Liver (tissue), 9 donors: ENCODE data around the gene TDP2. TPM values are rescaled to one million over a fixed set of nuclear protein-coding genes. Genes with fewer than 3 reads are reported as not detected.

Experiments
- DNase-seq: peaks from one replicate; pipeline ENCODE4 v3.0.0-alpha.2; 2017; ENCODE audit warnings: low spot score
- H3K27ac ChIP-seq, 2 donors: one replicate each; pipeline ENCODE4 v1.7.0; 2013; ENCODE audit warnings: inconsistent platforms in 2 of 2, low read length in 2 of 2, control low read depth in 1 of 2, low read depth in 1 of 2, mild to moderate bottlenecking in 1 of 2
- H3K27me3 ChIP-seq, 4 donors: one replicate each; pipeline versions ENCODE4 v1.6.1 to v1.7.0; 2013; ENCODE audit warnings: low read length in 3 of 4, inconsistent platforms in 1 of 4, mild to moderate bottlenecking in 1 of 4, moderate library complexity in 1 of 4; ENCODE audit not compliant: control insufficient read depth in 4 of 4, insufficient read depth in 4 of 4
- H3K36me3 ChIP-seq, 4 donors: one replicate each; pipeline versions ENCODE4 v1.6.1 to v1.7.0; 2013; ENCODE audit warnings: low read length in 3 of 4, mild to moderate bottlenecking in 3 of 4, low read depth in 1 of 4, moderate library complexity in 1 of 4; ENCODE audit not compliant: control insufficient read depth in 4 of 4, insufficient read depth in 3 of 4
- H3K4me1 ChIP-seq, 4 donors: one replicate each; pipeline versions ENCODE4 v1.6.1 to v1.7.0; 2013; ENCODE audit warnings: low read length in 3 of 4, mild to moderate bottlenecking in 3 of 4, moderate library complexity in 1 of 4; ENCODE audit not compliant: control insufficient read depth in 4 of 4, insufficient read depth in 4 of 4
- H3K4me3 ChIP-seq, 3 donors: one replicate each; pipeline versions ENCODE4 v1.6.1 to v1.7.0; 2013; ENCODE audit warnings: low read length in 3 of 3, control low read depth in 1 of 3, low read depth in 1 of 3, mild to moderate bottlenecking in 1 of 3
- H3K9ac ChIP-seq, 2 donors: one replicate each; pipeline ENCODE4 v1.7.0; 2013; ENCODE audit warnings: low read length in 2 of 2, mild to moderate bottlenecking in 2 of 2, moderate library complexity in 2 of 2, control low read depth in 1 of 2, low read depth in 1 of 2
- H3K9me3 ChIP-seq, 4 donors: one replicate each; pipeline versions ENCODE4 v1.6.1 to v1.7.0; 2013; ENCODE audit warnings: low read length in 3 of 4; ENCODE audit not compliant: control insufficient read depth in 4 of 4
- ATF3 ChIP-seq: IDR thresholded peaks from 2 replicates; pipeline ENCODE4 v1.6.1; 2016; ENCODE audit warnings: antibody characterized with exemption
- CTCF ChIP-seq: fragments of 150-350 bp; IDR thresholded peaks from 2 replicates; pipeline ENCODE4 v1.5.1; 2017; ENCODE audit warnings: improper control_type of control experiment, low read depth, low read length; ENCODE audit not compliant: missing input control
- EGR1 ChIP-seq, 2 donors: IDR thresholded peaks; 2 replicates each; pipeline ENCODE4 v1.6.1; 2016 to 2018; ENCODE audit warnings: antibody characterized with exemption in 2 of 2, low read depth in 2 of 2
- FOXA1 ChIP-seq: IDR thresholded peaks from 2 replicates; pipeline ENCODE4 v1.6.1; 2016; ENCODE audit warnings: antibody characterized with exemption
- FOXA2 ChIP-seq: IDR thresholded peaks from 2 replicates; pipeline ENCODE4 v1.6.1; 2016; ENCODE audit warnings: antibody characterized with exemption
- GABPA ChIP-seq, 2 donors: IDR thresholded peaks in 1 of 2; conservative IDR thresholded peaks in 1 of 2; 2 replicates each; pipeline ENCODE4 v1.6.1; 2016; ENCODE audit warnings: antibody characterized with exemption in 2 of 2, mild to moderate bottlenecking in 1 of 2, moderate library complexity in 1 of 2
- HNF4A ChIP-seq, 2 donors: conservative IDR thresholded peaks; 2 replicates each; pipeline ENCODE4 v1.6.1; 2016; ENCODE audit warnings: antibody characterized with exemption in 2 of 2, mild to moderate bottlenecking in 2 of 2
- HNF4G ChIP-seq: IDR thresholded peaks from 2 replicates; pipeline ENCODE4 v1.6.1; 2016; ENCODE audit warnings: antibody characterized with exemption
- JUND ChIP-seq, 2 donors: IDR thresholded peaks; 2 replicates each; pipeline ENCODE4 v1.6.1; 2016; ENCODE audit warnings: antibody characterized with exemption in 2 of 2
- MAX ChIP-seq: IDR thresholded peaks from 2 replicates; pipeline ENCODE4 v1.6.1; 2016; ENCODE audit warnings: antibody characterized with exemption
- NR2F2 ChIP-seq: IDR thresholded peaks from 2 replicates; pipeline ENCODE4 v1.6.1; 2016; ENCODE audit warnings: antibody characterized with exemption
- RAD21 ChIP-seq, 2 donors: IDR thresholded peaks; 2 replicates each; pipeline ENCODE4 v1.6.1; 2016; ENCODE audit warnings: antibody characterized with exemption in 2 of 2, mild to moderate bottlenecking in 2 of 2
- REST ChIP-seq: IDR thresholded peaks from 2 replicates; pipeline ENCODE4 v1.6.1; 2016; ENCODE audit warnings: antibody characterized with exemption, mild to moderate bottlenecking
- RXRA ChIP-seq, 2 donors: IDR thresholded peaks; 2 replicates each; pipeline ENCODE4 v1.6.1; 2017 to 2018; ENCODE audit warnings: antibody characterized with exemption in 2 of 2, mild to moderate bottlenecking in 1 of 2
- SP1 ChIP-seq: IDR thresholded peaks from 2 replicates; pipeline ENCODE4 v1.6.1; 2018; ENCODE audit warnings: antibody characterized with exemption, mild to moderate bottlenecking
- TAF1 ChIP-seq: conservative IDR thresholded peaks from 2 replicates; pipeline ENCODE4 v1.6.1; 2016; ENCODE audit warnings: antibody characterized with exemption, mild to moderate bottlenecking
- YY1 ChIP-seq: IDR thresholded peaks from 2 replicates; pipeline ENCODE4 v1.6.1; 2016; ENCODE audit warnings: antibody characterized with exemption, mild to moderate bottlenecking
- ZBTB33 ChIP-seq: IDR thresholded peaks from 2 replicates; pipeline ENCODE4 v1.6.1; 2016; ENCODE audit warnings: antibody characterized with exemption
- WGBS: extraction: QIAGEN DNeasy Blood & Tissue Kit; methylation state at CpG from one replicate; pipeline ENCODE4 v1.1.7; 2013; 5-methylcytosine and 5-hydroxymethylcytosine counted together
- polyA plus RNA-seq, 2 donors: library from polyadenylated mRNA; stranded (reverse) in 1 of 2; unstranded in 1 of 2; fragments of 200-250 nt in 1 of 2; fragments of >200 nt in 1 of 2; fragmentation: Nextera tagmentation in 1 of 2; extraction: Ambion mirVana in 1 of 2; gene quantifications; one replicate each; pipeline versions ENCODE4 v1.2.1 to v1.2.3, GENCODE V29; 2013 to 2015
- total RNA-seq, 2 donors: library from RNA; depleted of rRNA; stranded (reverse); fragments of >200 nt; gene quantifications; one replicate each; pipeline ENCODE4 v1.2.3, GENCODE V29; 2014
- donor health status: healthy.
- donor health status: healthy.
- donor health status: healthy.
- donor health status: healthy.
- donor health status: healthy.

The TDP2 gene
- total and polyA plus RNA-seq, 4 donors: 16.5 to 24.3 (median 18.5) TPM

GRCh38 chr6:24664046-24664987, 2.4 kb downstream of the TDP2 start:
- Histone ChIP-seq H3K9me3 (no peaks in the 10 kb centered on the region), H3K27me3 (no peaks in the 10 kb centered on the region), H3K4me3 (no peak overlapping the region), H3K36me3 (peaks cover 0 to 4% (median 1%) of the 10 kb centered on the region in 4 donors), H3K27ac (no peak overlapping the region), H3K4me1 (peaks cover 9 to 47% (median 34%) of the 10 kb centered on the region in 4 donors), H3K9ac (no peak overlapping the region)
- TF ChIP-seq JUND (IDR thresholded peaks at IDR 0.05) (no peak), REST (no peak), ATF3 (no peak), HNF4A (conservative IDR thresholded peaks at IDR 0.05) (peak; percentile 46 to 73), HNF4G (peak; percentile 43)
- WGBS: 52% methylated on average over 7 of the region's 7 CpGs
- no peak for DNase-seq

- no peak overlapping the region for H3K27ac ChIP-seq
- peaks cover 0 to 4% (median 1%) of the 10 kb centered on the region in 4 donors for H3K36me3 ChIP-seq
- no peak overlapping the region for H3K4me3 ChIP-seq
- H3K9me3 ChIP-seq: no peaks in the 10 kb centered on the region
- DNase-seq: no peak
- H3K9ac ChIP-seq: no peak overlapping the region
- 89% methylated on average over 1 of the region's 1 CpG for WGBS
- TF ChIP-seq GABPA (IDR thresholded peaks at IDR 0.05 in 1 of 2, conservative IDR thresholded peaks at IDR 0.05 in 1 of 2) (no peak), ATF3 (no peak), HNF4A (conservative IDR thresholded peaks at IDR 0.05) (peak; percentile 87 to 96), RAD21 (IDR thresholded peaks at IDR 0.05) (peak in 1 of 2 donors; percentile 8), JUND (IDR thresholded peaks at IDR 0.05) (no peak), RXRA (IDR thresholded peaks at IDR 0.05) (peak in 1 of 2 donors; percentile 38), REST (no peak), FOXA1 (no peak), FOXA2 (no peak), EGR1 (IDR thresholded peaks at IDR 0.05; ENCODE audit: low read depth in 2 of 2) (no peak), CTCF (no peak), MAX (no peak), NR2F2 (no peak), TAF1 (no peak), ZBTB33 (no peak), SP1 (peak; percentile 41), HNF4G (peak; percentile 84), YY1 (no peak)
- H3K27me3 ChIP-seq: no peaks in the 10 kb centered on the region
- H3K4me1 ChIP-seq: peaks cover 6 to 43% (median 31%) of the 10 kb centered on the region in 4 donors
Observed at GRCh38 chr6:24663189-24663588, 3.5 kb downstream of the TDP2 start.
